HepG2 (cell line): Measurements from ENCODE around the gene WDR3. TPM values are rescaled to one million over a fixed set of nuclear protein-coding genes. Genes with fewer than 3 reads are reported as not detected.

Experiments
- ATAC-seq: fragments of 200-7000 bp; cut with Tn5 transposase; 3 replicates; pipeline ENCODE4 v1.9.1; 2020; ENCODE audit warnings: mild to moderate bottlenecking, moderate library complexity
- BruUV-seq: library from RNA; stranded (reverse); fragments of 400-500 nt; replicated peaks from 2 replicates; lab custom pipeline; 2021; lab: Mats Ljungman, UMichigan
- CTCF ChIA-PET: fragments of 300-600 bp; formaldehyde crosslinking; extraction: SDS; loops from one replicate; lab custom pipeline; 2021; ENCODE audit warnings: low total read pairs, inconsistent platforms, low intra/inter-chr PET ratio; lab: Yijun Ruan, JAX
- POLR2A ChIA-PET: fragments of 350-600 bp; sonication (Branson Sonifier 250); formaldehyde crosslinking; loops from one replicate; lab custom pipeline; 2020; ENCODE audit warnings: antibody characterized with exemption, inconsistent platforms; lab: Yijun Ruan, JAX
- DNase-seq: peaks from one replicate; pipeline ENCODE4 v3.0.0-alpha.2; 2015; ENCODE audit warnings: low spot score
- FAIRE-seq: peaks from 3 replicates; lab custom pipeline; 2011; peaks lifted over from hg19 to GRCh38; lab: Jason Lieb, UNC
- H2AFZ ChIP-seq: one replicate; pipeline ENCODE4 v1.6.1; 2011; ENCODE audit warnings: low read length, inconsistent platforms
- H3K27ac ChIP-seq: fragments of 300-600 bp; 3 replicates; pipeline ENCODE4 v1.8.0; 2011; ENCODE audit warnings: mixed run types, mild to moderate bottlenecking, mixed read lengths, low read length, inconsistent platforms; ENCODE audit not compliant: insufficient read depth; ENCODE audit errors: extremely low read length
- H3K27me3 ChIP-seq, 2 experiments: fragments of 200-600 bp in 1 of 2; 2 replicates in 1 of 2; 3 replicates in 1 of 2; pipeline versions ENCODE4 v1.6.0 to v1.8.0; 2011; ENCODE audit warnings: low read length in 2 of 2, mild to moderate bottlenecking in 2 of 2, moderate library complexity in 2 of 2, inconsistent platforms in 1 of 2; ENCODE audit not compliant: insufficient read depth in 2 of 2, control insufficient read depth in 1 of 2
- H3K36me3 ChIP-seq, 2 experiments: fragments of 200-600 bp in 1 of 2; replicated peaks in 1 of 2; 2 replicates in 1 of 2; 3 replicates in 1 of 2; pipeline versions ENCODE4 v1.5.1 to v1.8.0; 2011; ENCODE audit warnings: low read length in 2 of 2, inconsistent platforms in 1 of 2; ENCODE audit not compliant: insufficient read depth in 2 of 2, control insufficient read depth in 1 of 2
- H3K4me1 ChIP-seq: 2 replicates; pipeline ENCODE4 v1.5.1; 2012; ENCODE audit warnings: low read length, inconsistent platforms; ENCODE audit not compliant: insufficient read depth
- H3K4me2 ChIP-seq: 2 replicates; pipeline ENCODE4 v1.6.0; 2011; ENCODE audit warnings: low read depth, low read length, inconsistent platforms
- H3K4me3 ChIP-seq, 3 experiments: fragments of 200-600 bp in 1 of 3; sonication (generic), shearing (Covaris generic) in 1 of 3; replicated peaks in 1 of 3; 2 replicates each; pipeline ENCODE4 v1.5.1; 2011 to 2016; ENCODE audit warnings: low read length in 3 of 3, inconsistent platforms in 2 of 3, low read depth in 2 of 3, mild to moderate bottlenecking in 2 of 3, control low read depth in 1 of 3, mixed read lengths in 1 of 3; ENCODE audit not compliant: insufficient read depth in 1 of 3
- H3K79me2 ChIP-seq: one replicate; pipeline ENCODE4 v1.6.1; 2011; ENCODE audit warnings: low read length, inconsistent platforms; ENCODE audit not compliant: insufficient read depth
- H3K9ac ChIP-seq: 2 replicates; pipeline ENCODE4 v1.6.0; 2011; ENCODE audit warnings: mild to moderate bottlenecking, low read depth, low read length, inconsistent platforms; ENCODE audit not compliant: insufficient read depth
- H3K9me3 ChIP-seq: 2 replicates; pipeline ENCODE4 v1.5.1; 2012; ENCODE audit warnings: mild to moderate bottlenecking, low read length
- H4K20me1 ChIP-seq: 2 replicates; pipeline ENCODE4 v1.6.0; 2011; ENCODE audit warnings: inconsistent platforms, mild to moderate bottlenecking, low read length, moderate library complexity; ENCODE audit not compliant: insufficient read depth
- LCORL ChIP-seq, 2 experiments: fragments of 450-650 bp in 1 of 2; sonication (generic) in 1 of 2; formaldehyde crosslinking in 1 of 2; IDR thresholded peaks; 2 replicates each; pipeline versions ENCODE4 v1.5.0 to v1.6.1; 2017 to 2020; ENCODE audit warnings: antibody characterized with exemption in 1 of 2, missing genetic modification reagents in 1 of 2
- SMAD1 ChIP-seq: sonication (generic); formaldehyde crosslinking; IDR thresholded peaks from 2 replicates; pipeline ENCODE4 v1.4.0; 2020; ENCODE audit warnings: missing genetic modification reagents, low read depth, mild to moderate bottlenecking, borderline replicate concordance
- ZFP37 ChIP-seq: sonication (generic); formaldehyde crosslinking; IDR thresholded peaks from 2 replicates; pipeline ENCODE4 v1.4.0; 2020; ENCODE audit warnings: missing genetic modification reagents, borderline replicate concordance
- ZNF280B ChIP-seq: sonication (generic); formaldehyde crosslinking; IDR thresholded peaks from 2 replicates; pipeline ENCODE4 v1.5.0; 2020; ENCODE audit warnings: missing genetic modification reagents, mild to moderate bottlenecking, borderline replicate concordance
- ZNF768 ChIP-seq: sonication (generic); formaldehyde crosslinking; IDR thresholded peaks from 2 replicates; pipeline ENCODE4 v1.4.0; 2020; ENCODE audit warnings: missing genetic modification reagents
- WGBS: methylation state at CpG from one replicate; pipeline ENCODE4 v1.1.6; 2017; ENCODE audit warnings: low lambda C conversion rate; 5-methylcytosine and 5-hydroxymethylcytosine counted together
- in situ Hi-C: cut with HindIII; loops from 2 replicates; pipeline ENCODE4 v1.10.0; 2017; ENCODE audit warnings: low pct_unique_long_range_greater_than_20kb; ENCODE audit not compliant: extremely low pct_ligation_motif_present
- intact Hi-C: fragments of 100-400 bp; cut with micrococcal nuclease; formaldehyde crosslinking; loops from one replicate; pipeline ENCODE4 v1.10.0; 2022; ENCODE audit not compliant: unreplicated experiment
- polyA plus RNA-seq, 8 experiments: library from polyadenylated mRNA; depleted of rRNA in 3 of 8; stranded (reverse) in 7 of 8; unstranded in 1 of 8; fragments of >200 nt; fragmentation: Illumina TruSeq in 4 of 8; extraction: Trizol in 4 of 8; gene quantifications; 2 replicates each; pipeline versions ENCODE4 v1.2.1 to v1.2.3, GENCODE V29; 2011 to 2016; ENCODE audit warnings: low read depth in 4 of 8, missing spikeins in 1 of 8, mixed read lengths in 1 of 8; ENCODE audit not compliant: insufficient read depth in 1 of 8
- total RNA-seq, 5 experiments: library from RNA; depleted of rRNA; stranded (reverse); fragments of >200 nt; fragmentation: Illumina TruSeq; extraction: Trizol; gene quantifications; 2 replicates each; pipeline ENCODE4 v1.2.3, GENCODE V29; 2016; ENCODE audit warnings: low read depth in 1 of 5
- TF ChIP-seq, protein P1 (sequence below): sonication (generic); formaldehyde crosslinking; IDR thresholded peaks from 2 replicates; pipeline ENCODE4 v1.4.0; 2020; ENCODE audit warnings: mild to moderate bottlenecking, missing genetic modification reagents

Gene WDR3
- total and polyA plus RNA-seq, 2 of the 13 experiments (the other 11 are each of a cell fraction or from before 2014, with no cell fraction given) = 15.9 to 55.5 TPM

DNA sequence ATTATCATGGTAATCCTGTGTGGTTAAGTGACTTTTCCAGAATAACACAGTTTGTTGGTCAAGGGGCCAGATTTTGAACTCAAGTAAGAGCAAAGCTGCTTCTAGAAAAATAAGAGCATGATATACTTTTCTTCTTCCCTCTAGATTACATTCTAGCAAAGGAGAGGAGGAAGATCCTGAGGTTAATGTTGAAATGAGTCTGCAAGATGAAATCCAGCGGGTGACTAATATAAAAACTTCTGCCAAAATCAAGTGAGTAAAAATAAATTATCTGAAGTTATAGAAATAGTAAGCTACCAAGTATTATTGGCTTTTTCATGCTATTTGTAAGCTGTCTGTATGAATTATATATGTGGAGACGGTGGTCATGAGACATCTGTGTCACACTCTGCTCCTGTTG is 12.8 kb downstream of the WDR3 start (continued):
- TF ChIP-seq LCORL (IDR thresholded peaks at IDR 0.05) (no peak), LCORL (CRISPR knock-in tag; IDR thresholded peaks at IDR 0.05) (no peak), ZNF280B (CRISPR knock-in tag) (no peak)

DNA sequence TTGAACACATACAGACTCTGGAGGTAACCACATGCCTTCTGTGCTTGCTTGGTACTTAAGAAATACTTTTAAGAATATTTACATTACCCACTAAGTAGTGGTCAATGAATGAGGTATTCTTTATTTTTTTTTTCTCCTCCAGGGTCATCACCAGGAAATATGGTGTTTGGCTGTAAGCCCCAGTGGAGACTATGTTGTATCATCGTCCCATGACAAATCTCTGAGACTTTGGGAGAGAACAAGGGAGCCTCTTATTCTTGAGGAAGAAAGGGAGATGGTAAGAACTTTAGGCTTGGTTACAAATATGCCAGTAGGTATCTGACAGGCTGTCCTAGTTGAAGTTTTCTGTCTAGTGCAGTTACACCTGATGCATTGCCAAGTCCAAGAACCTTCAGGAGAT is 22.8 kb downstream of the WDR3 start:
- 95% methylated on average over 1 of the region's 1 CpG for WGBS
- POLR2A ChIA-PET = no interaction called here

More for the DNA sequence above, 22.8 kb downstream of the WDR3 start:
- no TSS peak for BruUV-seq
- H4K20me1 ChIP-seq = no peaks in the 10 kb centered on the region
- no peaks in the 10 kb centered on the region for H3K4me1 ChIP-seq
- FAIRE-seq (no peak), ATAC-seq (no peak), DNase-seq (no peak)
- no peak overlapping the region for H3K4me3 ChIP-seq
- H2AFZ ChIP-seq = no peak overlapping the region
- H3K27me3 ChIP-seq = no peaks in the 10 kb centered on the region
- H3K79me2 ChIP-seq = no peaks in the 10 kb centered on the region
- no peaks in the 10 kb centered on the region for H3K9me3 ChIP-seq
- H3K4me2 ChIP-seq = no peak overlapping the region
- H3K9ac ChIP-seq = no peak overlapping the region
- in situ Hi-C loops = no loop called here
- intact Hi-C loops = no loop called here
- CTCF ChIA-PET = no interaction called here
- peaks cover 19 to 92% of the 10 kb centered on the region in 2 experiments for H3K36me3 ChIP-seq
- TF ChIP-seq ZFP37 (CRISPR knock-in tag) (no peak), ZNF768 (CRISPR knock-in tag) (no peak), SMAD1 (CRISPR knock-in tag) (no peak)
- TF ChIP-seq, protein P1, sequence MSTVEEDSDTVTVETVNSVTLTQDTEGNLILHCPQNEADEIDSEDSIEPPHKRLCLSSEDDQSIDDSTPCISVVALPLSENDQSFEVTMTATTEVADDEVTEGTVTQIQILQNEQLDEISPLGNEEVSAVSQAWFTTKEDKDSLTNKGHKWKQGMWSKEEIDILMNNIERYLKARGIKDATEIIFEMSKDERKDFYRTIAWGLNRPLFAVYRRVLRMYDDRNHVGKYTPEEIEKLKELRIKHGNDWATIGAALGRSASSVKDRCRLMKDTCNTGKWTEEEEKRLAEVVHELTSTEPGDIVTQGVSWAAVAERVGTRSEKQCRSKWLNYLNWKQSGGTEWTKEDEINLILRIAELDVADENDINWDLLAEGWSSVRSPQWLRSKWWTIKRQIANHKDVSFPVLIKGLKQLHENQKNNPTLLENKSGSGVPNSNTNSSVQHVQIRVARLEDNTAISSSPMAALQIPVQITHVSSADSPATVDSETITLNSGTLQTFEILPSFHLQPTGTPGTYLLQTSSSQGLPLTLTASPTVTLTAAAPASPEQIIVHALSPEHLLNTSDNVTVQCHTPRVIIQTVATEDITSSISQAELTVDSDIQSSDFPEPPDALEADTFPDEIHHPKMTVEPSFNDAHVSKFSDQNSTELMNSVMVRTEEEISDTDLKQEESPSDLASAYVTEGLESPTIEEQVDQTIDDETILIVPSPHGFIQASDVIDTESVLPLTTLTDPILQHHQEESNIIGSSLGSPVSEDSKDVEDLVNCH (CRISPR knock-in tag) = no peak
- H3K27ac ChIP-seq = no peak overlapping the region
